K562 (cell line): ENCODE measurements around the gene ARHGAP31.

Source experiments
- BCL6 ChIP-seq: fragments of 250-450 bp; sonication (Bioruptor Pico); IDR thresholded peaks from 2 replicates; pipeline ENCODE4 v1.4.0; 2020
- CREM ChIP-seq: IDR thresholded peaks from 2 replicates; pipeline ENCODE4 v1.6.1; 2014; ENCODE audit warnings: antibody characterized with exemption, low read depth
- CTCF ChIP-seq, 3 experiments: IDR thresholded peaks in 2 of 3; conservative IDR thresholded peaks in 1 of 3; 2 replicates each; pipeline ENCODE4 v1.5.1; 2011 to 2012; ENCODE audit warnings: low read length in 3 of 3, mild to moderate bottlenecking in 3 of 3, control low read depth in 2 of 3, improper control_type of control experiment in 1 of 3, inconsistent platforms in 1 of 3, low read depth in 1 of 3, mixed read lengths in 1 of 3, moderate library complexity in 1 of 3; ENCODE audit not compliant: insufficient read depth in 2 of 3
- RBM15 ChIP-seq: fragments of 200-400 bp; formaldehyde crosslinking; IDR thresholded peaks from 2 replicates; pipeline ENCODE4 v1.6.1; 2018; ENCODE audit warnings: mild to moderate bottlenecking, low read length, moderate library complexity; ENCODE audit not compliant: insufficient read depth
- RFX5 ChIP-seq: IDR thresholded peaks from 2 replicates; pipeline ENCODE4 v1.6.1; 2011; ENCODE audit warnings: low read depth, mild to moderate bottlenecking, improper control_type of control experiment, low read length
- SMARCA4 ChIP-seq: fragments of 450-650 bp; IDR thresholded peaks from 2 replicates; pipeline ENCODE4 v1.6.1; 2016
- TCF3 ChIP-seq: sonication (generic); formaldehyde crosslinking; IDR thresholded peaks from 2 replicates; pipeline ENCODE4 v1.4.0; 2020; ENCODE audit warnings: mild to moderate bottlenecking, missing genetic modification reagents
- TFAP4 ChIP-seq: sonication (generic); formaldehyde crosslinking; IDR thresholded peaks from 2 replicates; pipeline ENCODE4 v1.8.0; 2022; ENCODE audit warnings: missing genetic modification reagents, mild to moderate bottlenecking, moderate library complexity, borderline replicate concordance
- ZBED1 ChIP-seq: IDR thresholded peaks from 2 replicates; pipeline ENCODE4 v1.6.1; 2014
- ZNF274 ChIP-seq: IDR thresholded peaks from 2 replicates; pipeline ENCODE4 v1.6.1; 2011; ENCODE audit warnings: low read depth, mild to moderate bottlenecking, low read length, moderate library complexity, borderline replicate concordance
- TF ChIP-seq, protein P1 (sequence below): fragments of 250-450 bp; sonication (Bioruptor Pico); IDR thresholded peaks from 2 replicates; pipeline ENCODE4 v1.4.0; 2020; ENCODE audit warnings: mild to moderate bottlenecking
- TF ChIP-seq, protein P2 (sequence below): sonication (generic); formaldehyde crosslinking; IDR thresholded peaks from 2 replicates; pipeline ENCODE4 v1.8.1; 2022; ENCODE audit warnings: missing genetic modification reagents

DNA sequence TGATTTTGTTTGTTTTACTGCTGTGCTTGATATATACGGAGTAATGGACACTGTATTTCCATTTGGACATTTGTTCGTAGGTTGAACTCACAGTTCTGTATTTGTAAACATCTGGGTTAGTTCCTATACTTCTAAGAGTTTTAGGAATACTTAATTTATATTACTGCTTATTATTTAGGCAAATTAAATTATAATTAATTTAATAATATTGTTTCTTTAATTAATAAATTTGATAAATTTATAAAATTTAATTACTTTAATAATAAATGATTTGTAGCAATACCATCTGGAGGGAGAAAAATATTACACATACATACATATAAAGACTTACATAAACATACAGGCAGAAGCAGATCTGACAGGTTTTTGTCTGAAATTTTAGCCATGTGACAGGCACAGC is 39.0 kb upstream of the ARHGAP31 start:
- TF ChIP-seq TCF3 (CRISPR knock-in tag): no peak
- no peak for TF ChIP-seq CTCF (IDR thresholded peaks at IDR 0.05 in 2 of 3, conservative IDR thresholded peaks at IDR 0.05 in 1 of 3; ENCODE audit: insufficient read depth in 2 of 3, low read depth in 1 of 3, low read length in 3 of 3)
- TF ChIP-seq, protein P1, sequence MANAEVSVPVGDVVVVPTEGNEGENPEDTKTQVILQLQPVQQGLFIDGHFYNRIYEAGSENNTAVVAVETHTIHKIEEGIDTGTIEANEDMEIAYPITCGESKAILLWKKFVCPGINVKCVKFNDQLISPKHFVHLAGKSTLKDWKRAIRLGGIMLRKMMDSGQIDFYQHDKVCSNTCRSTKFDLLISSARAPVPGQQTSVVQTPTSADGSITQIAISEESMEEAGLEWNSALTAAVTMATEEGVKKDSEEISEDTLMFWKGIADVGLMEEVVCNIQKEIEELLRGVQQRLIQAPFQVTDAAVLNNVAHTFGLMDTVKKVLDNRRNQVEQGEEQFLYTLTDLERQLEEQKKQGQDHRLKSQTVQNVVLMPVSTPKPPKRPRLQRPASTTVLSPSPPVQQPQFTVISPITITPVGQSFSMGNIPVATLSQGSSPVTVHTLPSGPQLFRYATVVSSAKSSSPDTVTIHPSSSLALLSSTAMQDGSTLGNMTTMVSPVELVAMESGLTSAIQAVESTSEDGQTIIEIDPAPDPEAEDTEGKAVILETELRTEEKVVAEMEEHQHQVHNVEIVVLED (CRISPR knock-in tag): no peak
- TF ChIP-seq ZNF274: no peak
- no peak for TF ChIP-seq BCL6 (CRISPR knock-in tag)
- no peak for TF ChIP-seq CREM
- TF ChIP-seq, protein P2, sequence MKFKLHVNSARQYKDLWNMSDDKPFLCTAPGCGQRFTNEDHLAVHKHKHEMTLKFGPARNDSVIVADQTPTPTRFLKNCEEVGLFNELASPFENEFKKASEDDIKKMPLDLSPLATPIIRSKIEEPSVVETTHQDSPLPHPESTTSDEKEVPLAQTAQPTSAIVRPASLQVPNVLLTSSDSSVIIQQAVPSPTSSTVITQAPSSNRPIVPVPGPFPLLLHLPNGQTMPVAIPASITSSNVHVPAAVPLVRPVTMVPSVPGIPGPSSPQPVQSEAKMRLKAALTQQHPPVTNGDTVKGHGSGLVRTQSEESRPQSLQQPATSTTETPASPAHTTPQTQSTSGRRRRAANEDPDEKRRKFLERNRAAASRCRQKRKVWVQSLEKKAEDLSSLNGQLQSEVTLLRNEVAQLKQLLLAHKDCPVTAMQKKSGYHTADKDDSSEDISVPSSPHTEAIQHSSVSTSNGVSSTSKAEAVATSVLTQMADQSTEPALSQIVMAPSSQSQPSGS (CRISPR knock-in tag): no peak
- no peak for TF ChIP-seq ZBED1
- no peak for TF ChIP-seq TFAP4 (CRISPR knock-in tag)
- no peak for TF ChIP-seq RBM15
- no peak for TF ChIP-seq SMARCA4
- TF ChIP-seq RFX5: no peak
